GM12878 (cell line): ENCODE data around the gene FAHD1. TPM values are rescaled to one million over a fixed set of nuclear protein-coding genes. Genes with fewer than 3 reads are reported as not detected.
A peak's percentile ranks its signal among the peaks of the same experiment; 100 is the strongest.

Experiments used
- ATAC-seq: fragments of 200-7000 bp; cut with Tn5 transposase; 3 replicates; pipeline ENCODE4 v1.9.1; 2020; ENCODE audit warnings: mild to moderate bottlenecking, moderate library complexity
- BruUV-seq: library from RNA; stranded (reverse); fragments of 400-500 nt; replicated peaks from 2 replicates; lab custom pipeline; 2021; lab: Mats Ljungman, UMichigan
- CTCF ChIA-PET: fragments of 300-600 bp; sonication (Branson Sonifier 250); formaldehyde crosslinking; extraction: SDS; loops from one replicate; lab custom pipeline; 2021; ENCODE audit warnings: inconsistent platforms; lab: Yijun Ruan, JAX
- POLR2A ChIA-PET: fragments of 350-600 bp; formaldehyde crosslinking; extraction: SDS; loops from one replicate; lab custom pipeline; 2021; ENCODE audit warnings: inconsistent platforms; lab: Charles Lee
- RAD21 ChIA-PET: fragments of 300-600 bp; sonication (Branson Sonifier 250); formaldehyde crosslinking; loops from one replicate; lab custom pipeline; 2023; ENCODE audit warnings: antibody characterized with exemption; ENCODE audit not compliant: unreplicated experiment; lab: Charles Lee
- SMC1A ChIA-PET: fragments of 300-600 bp; sonication (Branson Sonifier 250); formaldehyde crosslinking; loops from one replicate; lab custom pipeline; 2023; ENCODE audit not compliant: unreplicated experiment, uncharacterized antibody; lab: Charles Lee
- DNase-seq: peaks from one replicate; pipeline ENCODE4 v3.0.0-alpha.2; 2011; ENCODE audit warnings: low read depth, low spot score
- FAIRE-seq: peaks from 3 replicates; lab custom pipeline; 2011; peaks lifted over from hg19 to GRCh38; lab: Jason Lieb, UNC
- H2AFZ ChIP-seq: 2 replicates; pipeline ENCODE4 v1.6.0; 2011; ENCODE audit warnings: low read depth, low read length, control low read depth; ENCODE audit not compliant: control insufficient read depth
- H3K27ac ChIP-seq: 2 replicates; pipeline ENCODE4 v1.5.1; 2011; ENCODE audit warnings: control low read depth; ENCODE audit not compliant: control insufficient read depth, insufficient read depth
- H3K27me3 ChIP-seq, 2 experiments: replicated peaks in 1 of 2; 2 replicates each; pipeline versions ENCODE4 v1.6.0 to v1.6.1; 2011; ENCODE audit warnings: low read length in 1 of 2; ENCODE audit not compliant: control insufficient read depth in 2 of 2, insufficient read depth in 2 of 2
- H3K36me3 ChIP-seq, 2 experiments: 2 replicates each; pipeline ENCODE4 v1.5.1; 2011; ENCODE audit warnings: low read length in 1 of 2; ENCODE audit not compliant: control insufficient read depth in 2 of 2, insufficient read depth in 2 of 2
- H3K4me1 ChIP-seq: 2 replicates; pipeline ENCODE4 v1.6.1; 2011; ENCODE audit warnings: mild to moderate bottlenecking, low read length, moderate library complexity, mixed read lengths; ENCODE audit not compliant: control insufficient read depth, insufficient read depth
- H3K4me2 ChIP-seq: 2 replicates; pipeline ENCODE4 v1.6.0; 2011; ENCODE audit warnings: control low read depth; ENCODE audit not compliant: control insufficient read depth, insufficient read depth
- H3K4me3 ChIP-seq: fragments of 200-600 bp; sonication (generic); 2 replicates; pipeline ENCODE4 v1.5.1; 2016
- H3K79me2 ChIP-seq: 2 replicates; pipeline ENCODE4 v1.6.0; 2011; ENCODE audit warnings: low read length; ENCODE audit not compliant: control insufficient read depth, insufficient read depth
- H3K9ac ChIP-seq: 2 replicates; pipeline ENCODE4 v1.8.0; 2011; ENCODE audit warnings: low read length, control low read depth, mixed read lengths; ENCODE audit not compliant: control insufficient read depth, insufficient read depth
- H3K9me3 ChIP-seq: replicated peaks from 3 replicates; pipeline ENCODE4 v1.5.1; 2011; ENCODE audit warnings: mild to moderate bottlenecking, low read length; ENCODE audit not compliant: control insufficient read depth, insufficient read depth
- H4K20me1 ChIP-seq: 2 replicates; pipeline ENCODE4 v1.6.0; 2011; ENCODE audit not compliant: control insufficient read depth, insufficient read depth
- ATF3 ChIP-seq: IDR thresholded peaks from 2 replicates; pipeline ENCODE4 v1.6.1; 2011; ENCODE audit warnings: low read depth, mild to moderate bottlenecking, low read length, moderate library complexity, borderline replicate concordance; ENCODE audit errors: extremely low read depth
- BACH1 ChIP-seq: fragments of 450-650 bp; IDR thresholded peaks from 2 replicates; pipeline ENCODE4 v1.6.1; 2017; ENCODE audit warnings: mild to moderate bottlenecking, borderline replicate concordance
- CBFB ChIP-seq: IDR thresholded peaks from 2 replicates; pipeline ENCODE4 v1.6.1; 2016; ENCODE audit warnings: antibody characterized with exemption, low read depth
- FOXK2 ChIP-seq: fragments of 450-650 bp; IDR thresholded peaks from 2 replicates; pipeline ENCODE4 v1.6.1; 2017; ENCODE audit warnings: mild to moderate bottlenecking, moderate library complexity
- MXI1 ChIP-seq: fragments of 150-350 bp; IDR thresholded peaks from 2 replicates; pipeline ENCODE4 v1.6.1; 2011; ENCODE audit warnings: low read depth, mild to moderate bottlenecking, inconsistent platforms, low read length, improper control_type of control experiment
- POLR2A ChIP-seq: IDR thresholded peaks from 2 replicates; pipeline ENCODE4 v1.6.1; 2011; ENCODE audit warnings: low read depth, mild to moderate bottlenecking, low read length
- TCF7 ChIP-seq: IDR thresholded peaks from 2 replicates; pipeline ENCODE4 v1.6.1; 2014; ENCODE audit warnings: antibody characterized with exemption, borderline replicate concordance
- WGBS: methylation state at CpG from one replicate; pipeline ENCODE4 v1.1.6; 2016; ENCODE audit warnings: low lambda C conversion rate; ENCODE audit not compliant: insufficient replicate concordance, insufficient coverage; ENCODE audit errors: missing lambda C conversion rate; 5-methylcytosine and 5-hydroxymethylcytosine counted together
- in situ Hi-C: fragments of 300-500 bp; cut with MboI; formaldehyde crosslinking; loops from 9 replicates; pipeline ENCODE4 v1.14.3; 2018; ENCODE audit warnings: mixed read lengths
- intact Hi-C: fragments of 100-400 bp; cut with micrococcal nuclease; formaldehyde crosslinking; loops from one replicate; pipeline ENCODE4 v1.14.2; 2022; ENCODE audit not compliant: unreplicated experiment
- polyA plus RNA-seq, 11 experiments: library from polyadenylated mRNA; depleted of rRNA in 4 of 11; unstranded in 6 of 11; stranded (reverse) in 5 of 11; fragments of >200 nt; fragmentation: Nextera tagmentation in 4 of 11; fragmentation: Illumina TruSeq in 1 of 11; extraction: Ambion mirVana in 4 of 11; extraction: Trizol in 1 of 11; gene quantifications; 1 replicate in 1 of 11; 2 replicates in 10 of 11; pipeline versions ENCODE4 v1.2.1 to v1.2.3, GENCODE V29; 2011 to 2016; ENCODE audit warnings: inconsistent platforms in 2 of 11, missing spikeins in 2 of 11, low read depth in 1 of 11
- total RNA-seq, 4 experiments: library from RNA; depleted of rRNA in 3 of 4; stranded (reverse); fragments of >200 nt in 3 of 4; fragmentation: Illumina TruSeq in 1 of 4; extraction: Trizol in 1 of 4; gene quantifications; 2 replicates each; pipeline versions ENCODE4 v1.2.1 to v1.2.3, GENCODE V29; 2013 to 2021

FAHD1 gene
- total and polyA plus RNA-seq, 10 of the 15 experiments (the other 5 are each of a cell fraction or from before 2014, with no cell fraction given) = 4.3 to 43.0 (median 18.8) TPM

- TF ChIP-seq TCF7 (no peak), CBFB (no peak), BACH1 (no peak), ATF3 (no peak), POLR2A (no peak), MXI1 (no peak)
Measured at GRCh38 chr16:1785846-1786170, 41.2 kb upstream of the FAHD1 start (continued).

GRCh38 chr16:1786242-1787055 is 40.6 kb upstream of the FAHD1 start:
- in situ Hi-C loops (no loop called here), intact Hi-C loops (no loop called here)
- ChIA-PET CTCF (no interaction called here), RAD21 (no interaction called here), SMC1A (no interaction called here), POLR2A (no interaction called here)
- H3K4me2 ChIP-seq = no peak overlapping the region
- H3K4me3 ChIP-seq = no peak overlapping the region
- no peaks in the 10 kb centered on the region for H3K27me3 ChIP-seq
- H3K9me3 ChIP-seq = no peaks in the 10 kb centered on the region
- TF ChIP-seq CBFB (no peak), FOXK2 (no peak), POLR2A (peak; percentile 39; the same call in 1 of the 2 replicates)
- no peak overlapping the region for H3K9ac ChIP-seq
- peaks cover 5 to 9% of the 10 kb centered on the region in 2 experiments; a peak in 3 of 4 replicates for H3K36me3 ChIP-seq
- H3K79me2 ChIP-seq = peaks cover 15% of the 10 kb centered on the region
- H4K20me1 ChIP-seq = no peaks in the 10 kb centered on the region
- H3K4me1 ChIP-seq = peaks cover under 1% of the 10 kb centered on the region; the same call in 1 of the 2 replicates
- DNase-seq (no peak), ATAC-seq (no peak), FAIRE-seq (no peak)
- no TSS peak for BruUV-seq
- no peak overlapping the region for H2AFZ ChIP-seq
- no peak overlapping the region for H3K27ac ChIP-seq
- WGBS = 95% methylated on average over 49 of the region's 51 CpGs
